KMS-11 (cell line): Measurements from ENCODE around the gene LRRC27.

Source experiments
- H2AFZ ChIP-seq: fragments of 200-600 bp; sonication (generic); 2 replicates; pipeline ENCODE4 v1.6.1; 2016; ENCODE audit warnings: antibody characterized with exemption, mixed run types, low read depth
- H3K27ac ChIP-seq: fragments of 200-600 bp; sonication (generic); 2 replicates; pipeline ENCODE4 v1.6.1; 2016; ENCODE audit warnings: mild to moderate bottlenecking, mixed run types
- H3K27me3 ChIP-seq: fragments of 200-600 bp; sonication (generic); 2 replicates; pipeline ENCODE4 v1.6.1; 2017; ENCODE audit warnings: mild to moderate bottlenecking, low read depth, mixed run types, moderate library complexity; ENCODE audit not compliant: insufficient read depth
- H3K36me3 ChIP-seq: fragments of 200-600 bp; sonication (generic); 2 replicates; pipeline ENCODE4 v1.6.1; 2017; ENCODE audit warnings: mild to moderate bottlenecking, mixed run types; ENCODE audit not compliant: insufficient read depth
- H3K4me1 ChIP-seq: fragments of 200-600 bp; sonication (generic); 2 replicates; pipeline ENCODE4 v1.6.1; 2016; ENCODE audit warnings: mild to moderate bottlenecking, low read depth, mixed run types; ENCODE audit not compliant: poor library complexity, severe bottlenecking
- H3K4me2 ChIP-seq: fragments of 200-600 bp; sonication (generic); 2 replicates; pipeline ENCODE4 v1.7.0; 2016; ENCODE audit warnings: mild to moderate bottlenecking, mixed run types
- H3K4me3 ChIP-seq: fragments of 200-600 bp; sonication (generic); IDR thresholded peaks from 2 replicates; pipeline ENCODE4 v1.6.1; 2017; ENCODE audit warnings: low read depth, low read length, mixed read lengths; ENCODE audit not compliant: insufficient read depth
- H3K79me2 ChIP-seq: fragments of 200-600 bp; sonication (generic); 2 replicates; pipeline ENCODE4 v1.6.1; 2016; ENCODE audit warnings: low read depth, mixed run types; ENCODE audit not compliant: insufficient read depth
- H3K9ac ChIP-seq: fragments of 200-600 bp; sonication (generic); 2 replicates; pipeline ENCODE4 v1.6.1; 2016; ENCODE audit warnings: mild to moderate bottlenecking, mixed run types
- H4K20me1 ChIP-seq: fragments of 200-600 bp; sonication (generic); 2 replicates; pipeline ENCODE4 v1.6.1; 2016; ENCODE audit warnings: mild to moderate bottlenecking, mixed run types; ENCODE audit not compliant: insufficient read depth
- CTCF ChIP-seq: fragments of 200-600 bp; sonication (generic); conservative IDR thresholded peaks from 2 replicates; pipeline ENCODE4 v1.6.1; 2017; ENCODE audit warnings: low read depth, mild to moderate bottlenecking, antibody characterized with exemption, low read length, moderate library complexity, mixed read lengths

Gene LRRC27

GRCh38 chr10:132290631-132291030, 41.4 kb upstream of the LRRC27 start:
- no peak overlapping the region for H3K4me2 ChIP-seq
- no peaks in the 10 kb centered on the region for H3K36me3 ChIP-seq
- H2AFZ ChIP-seq: no peak overlapping the region
- TF ChIP-seq CTCF: no peak
- H4K20me1 ChIP-seq: no peaks in the 10 kb centered on the region
- H3K79me2 ChIP-seq: no peaks in the 10 kb centered on the region
- no peak overlapping the region for H3K4me3 ChIP-seq
- no peak overlapping the region for H3K9ac ChIP-seq
- H3K4me1 ChIP-seq: no peaks in the 10 kb centered on the region
- H3K27me3 ChIP-seq: peaks cover 47% of the 10 kb centered on the region; the same call in 1 of the 2 replicates
- no peak overlapping the region for H3K27ac ChIP-seq

- H3K36me3 ChIP-seq: no peaks in the 10 kb centered on the region
- no peaks in the 10 kb centered on the region for H4K20me1 ChIP-seq
- no peak for TF ChIP-seq CTCF
- peaks cover 45% of the 10 kb centered on the region; the same call in 1 of the 2 replicates for H3K27me3 ChIP-seq
- H3K4me3 ChIP-seq: no peak overlapping the region
- H2AFZ ChIP-seq: no peak overlapping the region
- H3K4me1 ChIP-seq: no peaks in the 10 kb centered on the region
- H3K79me2 ChIP-seq: no peaks in the 10 kb centered on the region
- no peak overlapping the region for H3K27ac ChIP-seq
- H3K9ac ChIP-seq: no peak overlapping the region
- H3K4me2 ChIP-seq: no peak overlapping the region
Measured at GRCh38 chr10:132291826-132292225, 40.2 kb upstream of the LRRC27 start.

GRCh38 chr10:132292287-132293200, 39.4 kb upstream of the LRRC27 start:
- Histone ChIP-seq H4K20me1 (no peaks in the 10 kb centered on the region), H3K79me2 (no peaks in the 10 kb centered on the region), H3K4me2 (no peak overlapping the region), H3K9ac (no peak overlapping the region), H3K27me3 (peaks cover 48% of the 10 kb centered on the region; the same call in 1 of the 2 replicates), H3K36me3 (no peaks in the 10 kb centered on the region), H3K4me3 (no peak overlapping the region), H2AFZ (no peak overlapping the region), H3K27ac (no peak overlapping the region), H3K4me1 (no peaks in the 10 kb centered on the region)
- TF ChIP-seq CTCF: no peak

- Histone ChIP-seq H3K9ac (no peak overlapping the region), H2AFZ (no peak overlapping the region), H3K27me3 (peaks cover 48% of the 10 kb centered on the region; the same call in 1 of the 2 replicates), H4K20me1 (no peaks in the 10 kb centered on the region), H3K36me3 (no peaks in the 10 kb centered on the region), H3K4me2 (no peak overlapping the region), H3K4me3 (no peak overlapping the region), H3K27ac (no peak overlapping the region), H3K79me2 (no peaks in the 10 kb centered on the region), H3K4me1 (no peaks in the 10 kb centered on the region)
- no peak for TF ChIP-seq CTCF
Measured at GRCh38 chr10:132293201-132293812, 38.7 kb upstream of the LRRC27 start.
